Measurements from ENCODE around the gene MS4A6E.

The MS4A6E gene

GRCh38 chr11:60338053-60338452, 11.0 kb downstream of the MS4A6E start:
- CTCF ChIA-PET, result interaction anchor here (0.6 kb wide), 1 partner anchor 1534 kb away, joined by 3 read pairs; no protein-coding TSS in a partner anchor
- Histone ChIP-seq H3K4me1 (ENCODE audit: control insufficient read depth, insufficient read depth, low read length) (no peaks in the 10 kb centered on the region), H3K9me3 (ENCODE audit: control insufficient read depth, insufficient read depth, low read depth, low read length) (no peaks in the 10 kb centered on the region), H3K4me3 (ENCODE audit: low read depth, low read length) (no peak overlapping the region), H3K27ac (ENCODE audit: extremely low read depth, low read depth, low read length) (no peak overlapping the region), H3K36me3 (ENCODE audit: control insufficient read depth in 2 of 2, insufficient read depth in 1 of 2, low read length in 2 of 2) (no peaks in the 10 kb centered on the region)
- POLR2A ChIA-PET, result no interaction called here
- no peak for TF ChIP-seq ATF2 (tag by site-specific recombination; IDR thresholded peaks at IDR 0.05; ENCODE audit: low read depth)
- no peak for TF ChIP-seq HOXC10 (CRISPR knock-in tag; IDR thresholded peaks at IDR 0.05)
- TF ChIP-seq ZNF354C (tag by site-specific recombination; IDR thresholded peaks at IDR 0.05; ENCODE audit: borderline replicate concordance, low read depth), result no peak
- no peak for TF ChIP-seq ZNF362 (tag by site-specific recombination; IDR thresholded peaks at IDR 0.05)
- no peak for TF ChIP-seq BCL11A (tag by site-specific recombination; IDR thresholded peaks at IDR 0.05; ENCODE audit: low read depth)
- no peak for TF ChIP-seq ZNF639 (tag by site-specific recombination; IDR thresholded peaks at IDR 0.05)
- no peak for TF ChIP-seq ZNF132 (tag by site-specific recombination; IDR thresholded peaks at IDR 0.05; ENCODE audit: borderline replicate concordance)
- no peak for TF ChIP-seq ZSCAN18 (tag by site-specific recombination; IDR thresholded peaks at IDR 0.05)
- TF ChIP-seq YY2 (tag by site-specific recombination; IDR thresholded peaks at IDR 0.05), result no peak
- no peak for TF ChIP-seq ZNF488 (tag by site-specific recombination; IDR thresholded peaks at IDR 0.05)
- no peak for TF ChIP-seq ZNF184 (tag by site-specific recombination; IDR thresholded peaks at IDR 0.05)
- no peak for TF ChIP-seq KLF8 (tag by site-specific recombination; IDR thresholded peaks at IDR 0.05)
- no peak for TF ChIP-seq ZNF48 (tag by site-specific recombination; IDR thresholded peaks at IDR 0.05)
- no peak for TF ChIP-seq TSHZ1 (tag by site-specific recombination; IDR thresholded peaks at IDR 0.05; ENCODE audit: borderline replicate concordance)

GRCh38 chr11:60339356-60339755, 12.3 kb downstream of the MS4A6E start:
- Histone ChIP-seq H3K27ac (ENCODE audit: extremely low read depth, low read depth, low read length) (no peak overlapping the region), H3K36me3 (ENCODE audit: control insufficient read depth in 2 of 2, insufficient read depth in 1 of 2, low read length in 2 of 2) (no peaks in the 10 kb centered on the region), H3K4me1 (ENCODE audit: control insufficient read depth, insufficient read depth, low read length) (no peaks in the 10 kb centered on the region), H3K4me3 (ENCODE audit: low read depth, low read length) (no peak overlapping the region), H3K9me3 (ENCODE audit: control insufficient read depth, insufficient read depth, low read depth, low read length) (no peaks in the 10 kb centered on the region)
- ChIA-PET CTCF (interaction anchor here (0.6 to 0.7 kb wide), 2 partner anchors 259 to 467 kb away, joined by 3 read pairs; no protein-coding TSS in a partner anchor), POLR2A (no interaction called here)
- no peak for TF ChIP-seq ZNF174 (tag by site-specific recombination; IDR thresholded peaks at IDR 0.05)
- no peak for TF ChIP-seq ZNF501 (tag by site-specific recombination; IDR thresholded peaks at IDR 0.05)
- no peak for TF ChIP-seq ZFHX2 (tag by site-specific recombination; conservative IDR thresholded peaks at IDR 0.05)
- no peak for TF ChIP-seq REST (tag by site-specific recombination; IDR thresholded peaks at IDR 0.05)
- TF ChIP-seq TRIM28 (IDR thresholded peaks at IDR 0.05; ENCODE audit: borderline replicate concordance, low read length), result no peak
- TF ChIP-seq YY2 (tag by site-specific recombination; IDR thresholded peaks at IDR 0.05), result no peak

Measured in HEK293 (cell line).